GM12892 (cell line): Measurements from ENCODE around the gene PSD.

Source experiments
- DNase-seq: peaks from one replicate; pipeline ENCODE4 v3.0.0; 2011; ENCODE audit not compliant: insufficient read length
- FAIRE-seq: peaks from 2 replicates; lab custom pipeline; 2011; peaks lifted over from hg19 to GRCh38; lab: Jason Lieb, UNC
- POLR2A ChIP-seq: IDR thresholded peaks from 2 replicates; pipeline ENCODE4 v1.6.1; 2011; ENCODE audit warnings: low read depth, low read length, control low read depth
- POLR2AphosphoS5 ChIP-seq: IDR thresholded peaks from 2 replicates; pipeline ENCODE4 v1.6.1; 2011; ENCODE audit warnings: low read depth, low read length, control low read depth
- TAF1 ChIP-seq: IDR thresholded peaks from 2 replicates; pipeline ENCODE4 v1.6.1; 2011; ENCODE audit warnings: low read depth, mild to moderate bottlenecking, control low read depth, low read length, borderline replicate concordance

PSD gene

GRCh38 chr10:102423372-102423968, 4.9 kb upstream of the PSD start:
- no peak for TF ChIP-seq POLR2A
- TF ChIP-seq TAF1 = no peak
- TF ChIP-seq POLR2AphosphoS5 = no peak
- DNase-seq (no peak), FAIRE-seq (no peak)

- peak; percentile 72 for DNase-seq
- TF ChIP-seq POLR2A (no peak), POLR2AphosphoS5 (no peak), TAF1 (no peak)
- FAIRE-seq = peak; percentile 96
Measured at GRCh38 chr10:102422545-102423129, 4.1 kb upstream of the PSD start.

GRCh38 chr10:102421757-102422512, 3.4 kb upstream of the PSD start:
- no peak for FAIRE-seq
- DNase-seq = no peak
- TF ChIP-seq POLR2AphosphoS5 (peak; percentile 20; the same call in 1 of the 2 replicates), POLR2A (no peak)

GRCh38 chr10:102421507-102421756, 2.8 kb upstream of the PSD start:
- no peak for FAIRE-seq
- TF ChIP-seq POLR2A = no peak
- TF ChIP-seq TAF1 = no peak
- no peak for TF ChIP-seq POLR2AphosphoS5
- DNase-seq = no peak

- TF ChIP-seq TAF1 (peak; percentile 28; the same call in 1 of the 2 replicates), POLR2AphosphoS5 (0 out of 2 replicates have a peak, but pooled peaks have one; percentile 40), POLR2A (peak; percentile 31; the same call in 1 of the 2 replicates)
- DNase-seq (peak; percentile 96), FAIRE-seq (peak; percentile 99)
Measured at GRCh38 chr10:102420714-102421506, 2.3 kb upstream of the PSD start, which contains the start of gene FBXL15. Gene FBXL15 (plus strand): TSS chr10:102420836. CDS start chr10:102421130, 294 bp downstream.

GRCh38 chr10:102420181-102420713, 1.7 kb upstream of the PSD start:
- FAIRE-seq = peak; percentile 21
- no peak for TF ChIP-seq POLR2AphosphoS5
- TF ChIP-seq POLR2A = no peak
- TF ChIP-seq TAF1 = no peak
- no peak for DNase-seq

GRCh38 chr10:102419269-102420180, 940 bp upstream of the PSD start:
- TF ChIP-seq POLR2AphosphoS5 (no peak), POLR2A (no peak), TAF1 (no peak)
- FAIRE-seq (peak; percentile 93), DNase-seq (peak; percentile 72)

GRCh38 chr10:102416695-102417094, 1.9 kb downstream of the PSD start:
- FAIRE-seq (no peak), DNase-seq (no peak)
- TF ChIP-seq POLR2AphosphoS5 (no peak), TAF1 (no peak), POLR2A (no peak)

GRCh38 chr10:102416283-102416682, 2.3 kb downstream of the PSD start:
- no peak for FAIRE-seq
- DNase-seq = no peak
- no peak for TF ChIP-seq POLR2A
- no peak for TF ChIP-seq TAF1
- no peak for TF ChIP-seq POLR2AphosphoS5

- TF ChIP-seq TAF1 = no peak
- TF ChIP-seq POLR2A = no peak
- no peak for TF ChIP-seq POLR2AphosphoS5
- FAIRE-seq = no peak
- no peak for DNase-seq
Measured at GRCh38 chr10:102414749-102415148, 3.8 kb downstream of the PSD start.
